Stimulated activated CD4-positive, alpha-beta T cell treated with anti-CD3 and anti-CD28 coated beads, Interleukin-2, amount 100 ng/mL, for 4 hours (primary cell): ENCODE measurements around the gene FRYL.
"Not testable (repeated sequence)": the region's sequence is repeated elsewhere in the genome, so short reads cannot be mapped to it uniquely, and the experiment has no call there.

Experiments
- DNase-seq: peaks from one replicate; pipeline ENCODE4 v3.0.0-alpha.2; 2020; ENCODE audit warnings: low read depth

FRYL gene

GRCh38 chr4:48489683-48490011 is 290.4 kb downstream of the FRYL start:
- no peak for DNase-seq

- no peak for DNase-seq
These were observed 295.4 kb downstream of the FRYL start for GRCh38 chr4:48484494-48485168.

GRCh38 chr4:48483777-48484493 is 296.1 kb downstream of the FRYL start:
- DNase-seq: no peak

GRCh38 chr4:48483006-48483776 is 296.9 kb downstream of the FRYL start, which contains the start of gene SLC10A4:
Gene SLC10A4, plus strand, starts transcription at chr4:48483343. Its CDS starts 219 bp downstream, at chr4:48483562.
- DNase-seq: no peak

GRCh38 chr4:48481581-48481980 is 298.5 kb downstream of the FRYL start:
- no peak for DNase-seq

- DNase-seq: no peak
These were observed 301.8 kb downstream of the FRYL start for GRCh38 chr4:48478273-48478672.

- DNase-seq: no peak
These were observed 304.3 kb downstream of the FRYL start for GRCh38 chr4:48475770-48476169.

GRCh38 chr4:48472794-48473193 is 307.3 kb downstream of the FRYL start:
- DNase-seq: no peak

GRCh38 chr4:48470570-48470969 is 309.5 kb downstream of the FRYL start:
- DNase-seq: no peak

GRCh38 chr4:48470137-48470536 is 309.9 kb downstream of the FRYL start:
- DNase-seq: no peak

- DNase-seq: no peak
These were observed 312.2 kb downstream of the FRYL start for GRCh38 chr4:48467891-48468290.

GRCh38 chr4:48467442-48467841 is 312.6 kb downstream of the FRYL start:
- DNase-seq: no peak

- no peak for DNase-seq
These were observed 317.7 kb downstream of the FRYL start for GRCh38 chr4:48462363-48462762.

GRCh38 chr4:48461000-48461399 is 319.1 kb downstream of the FRYL start:
- DNase-seq: no peak

GRCh38 chr4:48454591-48454990 is 325.5 kb downstream of the FRYL start:
- no peak for DNase-seq

- DNase-seq: not testable (repeated sequence)
These were observed 328.4 kb downstream of the FRYL start for GRCh38 chr4:48451656-48452055.

- no peak for DNase-seq
These were observed 329.3 kb downstream of the FRYL start for GRCh38 chr4:48450740-48451139.

- DNase-seq: no peak
These were observed 330.9 kb downstream of the FRYL start for GRCh38 chr4:48449151-48449550.
